Rectal smooth muscle tissue (tissue), 1 donor: ENCODE data around the gene C1orf159.

Experiments
- H3K27ac ChIP-seq: one replicate; pipeline ENCODE4 v1.7.0; 2013; ENCODE audit warnings: low read depth, low read length, inconsistent platforms
- H3K27me3 ChIP-seq: one replicate; pipeline ENCODE4 v1.7.0; 2013; ENCODE audit warnings: low read length; ENCODE audit not compliant: control insufficient read depth, insufficient read depth
- H3K36me3 ChIP-seq: one replicate; pipeline ENCODE4 v1.7.0; 2013; ENCODE audit warnings: low read length; ENCODE audit not compliant: control insufficient read depth, insufficient read depth
- H3K4me1 ChIP-seq: one replicate; pipeline ENCODE4 v1.7.0; 2013; ENCODE audit warnings: low read length; ENCODE audit not compliant: control insufficient read depth, insufficient read depth
- H3K4me3 ChIP-seq: one replicate; pipeline ENCODE4 v1.7.0; 2013; ENCODE audit warnings: low read length
- H3K9ac ChIP-seq: one replicate; pipeline ENCODE4 v1.7.0; 2013; ENCODE audit warnings: low read length

C1orf159 gene

DNA sequence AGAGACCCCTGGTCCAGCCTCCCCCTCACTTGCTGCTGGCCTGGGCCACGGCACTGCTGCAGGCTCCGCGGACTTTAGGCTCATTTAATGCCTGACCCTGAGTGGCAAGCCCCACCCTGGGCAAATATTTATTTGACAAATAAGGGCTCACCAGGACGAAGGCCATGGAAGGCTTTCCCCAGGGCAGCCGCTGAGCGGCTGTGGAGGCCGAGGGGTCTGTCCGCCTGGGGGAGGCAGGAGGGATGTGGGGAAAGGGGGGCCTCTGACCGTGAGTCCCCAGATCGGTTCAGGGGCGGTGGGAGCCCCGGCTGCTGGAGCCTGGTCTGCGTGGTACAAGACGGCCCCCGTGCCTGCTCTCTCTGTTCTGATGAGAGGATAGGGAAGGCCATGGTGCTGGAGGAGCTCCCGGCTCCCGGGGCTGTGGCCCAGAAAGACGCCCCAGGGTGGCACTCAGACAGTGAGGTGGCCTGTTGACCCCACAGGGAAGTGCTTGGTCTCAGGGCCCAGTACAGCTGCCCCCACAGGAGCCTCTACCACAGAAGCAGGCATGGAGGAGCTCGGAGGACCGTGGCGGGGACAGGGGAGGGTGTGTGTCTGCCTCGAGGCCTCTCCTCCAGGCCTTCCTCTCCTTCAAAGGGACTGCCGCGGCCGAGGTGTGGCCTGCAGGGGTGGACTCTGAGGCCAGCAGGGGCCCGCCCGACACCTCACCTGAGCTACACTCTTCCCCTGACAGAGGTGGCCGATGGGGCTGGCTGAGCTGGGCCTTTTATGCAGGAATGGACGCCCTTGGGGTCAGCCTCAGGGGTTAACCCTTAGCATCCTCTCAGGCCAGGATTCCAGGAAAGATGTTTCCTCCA is 9.1 kb upstream of the C1orf159 start:
- H3K27me3 ChIP-seq, result no peaks in the 10 kb centered on the region
- no peak overlapping the region for H3K4me3 ChIP-seq
- no peak overlapping the region for H3K27ac ChIP-seq
- no peak overlapping the region for H3K9ac ChIP-seq
- peaks cover 2% of the 10 kb centered on the region for H3K4me1 ChIP-seq
- no peaks in the 10 kb centered on the region for H3K36me3 ChIP-seq

DNA sequence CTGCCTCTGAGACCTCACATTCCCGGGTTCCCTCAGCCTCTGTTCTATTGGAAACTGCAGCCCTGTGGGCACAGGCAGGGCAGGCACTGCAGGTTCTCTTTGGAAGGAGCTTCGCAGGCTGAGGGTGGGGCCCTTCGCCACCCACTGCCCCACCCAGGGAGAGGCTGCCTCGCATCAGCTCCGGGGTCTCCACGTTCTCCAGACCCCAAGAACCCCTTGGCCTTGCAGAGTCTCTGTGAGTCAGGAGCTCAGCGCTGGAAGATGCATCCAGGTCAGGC is 8.6 kb upstream of the C1orf159 start:
- Histone ChIP-seq H3K36me3 (no peaks in the 10 kb centered on the region), H3K4me3 (no peak overlapping the region), H3K27me3 (no peaks in the 10 kb centered on the region), H3K9ac (no peak overlapping the region), H3K27ac (no peak overlapping the region), H3K4me1 (peaks cover 2% of the 10 kb centered on the region)

DNA sequence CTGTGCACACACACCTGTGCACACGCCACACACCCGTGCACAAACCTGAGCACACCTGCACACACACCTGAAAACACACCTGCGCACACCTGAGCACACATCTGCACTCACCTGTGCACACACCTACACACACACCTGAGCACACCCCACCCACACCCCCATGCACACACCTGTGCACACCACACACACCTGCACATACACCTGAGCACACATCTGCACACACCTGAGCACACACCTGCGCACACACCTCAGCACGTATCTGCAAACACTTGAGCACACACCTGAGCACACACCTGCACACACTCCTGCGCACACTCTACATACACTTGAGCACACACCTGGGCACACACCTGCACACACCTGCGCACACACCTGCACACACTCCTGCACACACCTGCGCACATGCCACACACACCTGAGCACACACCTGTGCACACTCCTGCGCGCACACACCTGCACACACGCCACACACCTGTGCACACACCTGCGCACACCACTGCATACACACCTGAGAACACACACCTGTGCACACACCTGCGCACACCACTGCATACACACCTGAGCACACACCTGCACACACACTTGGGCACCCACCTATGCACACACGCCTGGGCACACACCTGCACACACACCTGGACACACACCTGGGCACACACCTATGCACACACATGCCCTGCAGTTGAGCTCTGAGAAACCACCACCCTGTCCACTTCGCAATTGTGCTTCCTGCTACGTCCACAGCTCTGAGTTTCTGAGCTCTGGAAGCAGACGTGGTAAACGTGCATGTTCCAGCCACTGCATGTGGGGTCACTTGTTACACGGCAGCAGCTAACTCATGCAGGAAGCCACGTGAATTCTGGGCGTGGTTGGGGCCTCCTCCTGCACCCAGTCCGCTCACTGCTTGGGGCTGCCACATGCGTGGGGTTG is 8.0 kb upstream of the C1orf159 start:
- no peak overlapping the region for H3K9ac ChIP-seq
- H3K27ac ChIP-seq, result no peak overlapping the region
- H3K27me3 ChIP-seq, result no peaks in the 10 kb centered on the region
- peaks cover 2% of the 10 kb centered on the region for H3K4me1 ChIP-seq
- no peak overlapping the region for H3K4me3 ChIP-seq
- H3K36me3 ChIP-seq, result no peaks in the 10 kb centered on the region

DNA sequence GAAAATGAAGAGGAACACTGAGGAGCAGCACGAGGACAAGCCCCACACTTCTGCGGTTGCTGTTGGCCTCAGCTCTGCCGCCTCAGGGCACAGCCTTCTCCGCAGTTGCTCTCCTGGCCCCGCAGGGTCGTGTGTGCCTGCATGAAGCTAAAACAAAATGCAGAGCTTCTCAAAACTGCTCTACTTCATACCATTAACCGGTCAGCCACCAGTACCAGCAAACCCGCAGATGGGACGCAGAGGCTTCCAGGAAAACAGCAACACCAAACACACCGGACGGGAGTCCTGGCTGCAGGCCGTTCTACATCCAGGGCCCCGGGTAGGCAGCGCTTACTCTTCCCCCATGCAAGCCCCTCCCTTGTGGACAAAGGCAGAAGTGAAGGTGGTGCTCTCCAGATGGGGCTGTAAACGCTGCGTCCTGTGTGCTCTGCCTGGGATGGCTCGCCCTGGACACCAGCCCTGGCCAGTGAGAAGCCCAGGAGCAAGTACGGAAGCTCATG is 7.1 kb upstream of the C1orf159 start:
- Histone ChIP-seq H3K4me1 (peaks cover 2% of the 10 kb centered on the region), H3K27ac (no peak overlapping the region), H3K9ac (peak overlapping the region; percentile 34), H3K4me3 (no peak overlapping the region), H3K27me3 (peaks cover 3% of the 10 kb centered on the region), H3K36me3 (no peaks in the 10 kb centered on the region)

DNA sequence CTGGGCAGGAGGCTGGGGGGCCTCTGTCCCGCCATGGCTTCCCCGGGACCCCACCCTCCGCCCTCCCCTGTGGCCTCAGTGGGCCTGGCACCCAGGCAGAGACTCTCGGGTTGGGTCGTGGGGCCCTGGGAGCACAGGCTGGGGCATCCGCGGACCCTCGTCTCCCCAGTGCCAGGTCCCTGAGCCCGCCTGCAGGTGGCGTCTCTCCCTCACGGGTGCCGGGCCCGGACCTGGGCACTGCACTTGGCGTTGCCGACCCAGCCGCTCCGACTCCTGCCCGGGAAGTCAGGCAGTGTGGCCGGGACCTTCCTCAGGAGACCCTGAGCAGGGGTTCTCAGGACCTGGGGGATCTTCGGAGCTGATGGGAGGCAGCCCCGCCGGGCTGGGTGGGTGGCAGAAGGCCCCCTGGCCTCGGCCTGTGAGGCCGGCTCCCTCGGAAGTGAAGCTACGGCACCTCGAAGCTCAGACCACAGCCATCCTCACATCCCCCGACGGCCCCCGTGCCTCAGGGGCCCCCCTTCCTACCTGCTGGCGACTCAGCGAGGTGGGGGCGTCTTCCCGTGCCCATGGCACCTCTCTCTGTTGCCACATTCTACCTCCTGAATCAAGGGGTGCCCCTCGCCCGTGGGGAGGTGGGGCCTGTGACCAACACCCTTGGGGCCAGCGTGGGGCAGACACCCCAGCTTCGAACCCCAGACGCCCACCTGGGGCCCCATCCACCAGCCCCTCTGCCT is 6.4 kb upstream of the C1orf159 start:
- no peak overlapping the region for H3K27ac ChIP-seq

DNA sequence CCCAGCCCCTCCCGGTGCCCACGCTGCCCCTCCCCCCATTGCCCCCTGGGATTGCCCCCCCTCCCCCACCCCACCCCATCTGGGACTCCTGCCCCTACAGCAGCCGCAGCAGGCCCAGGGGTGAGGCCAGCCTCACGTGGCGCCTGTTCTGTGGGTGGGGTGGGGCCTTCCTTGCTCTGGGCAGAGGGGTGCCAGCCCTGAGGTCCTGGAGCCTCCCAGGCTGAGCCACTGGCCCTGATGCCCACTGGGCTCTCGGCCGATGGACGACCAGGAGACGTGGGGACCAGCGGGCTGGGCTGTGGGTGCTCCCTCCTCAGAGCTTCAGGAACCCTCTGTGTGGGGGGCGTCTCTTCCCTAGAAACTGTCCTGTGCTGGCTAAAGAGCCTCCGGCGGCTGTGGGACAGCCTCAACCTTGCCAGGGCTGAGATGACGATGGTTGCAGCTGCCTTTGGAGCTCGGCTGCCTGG is 5.8 kb upstream of the C1orf159 start:
- no peaks in the 10 kb centered on the region for H3K36me3 ChIP-seq
- H3K27ac ChIP-seq, result no peak overlapping the region
- no peak overlapping the region for H3K9ac ChIP-seq
- peaks cover 3% of the 10 kb centered on the region for H3K27me3 ChIP-seq
- peaks cover 2% of the 10 kb centered on the region for H3K4me1 ChIP-seq
- H3K4me3 ChIP-seq, result peak overlapping the region; percentile 24

More for the DNA sequence above, 6.4 kb upstream of the C1orf159 start:
- no peaks in the 10 kb centered on the region for H3K36me3 ChIP-seq
- H3K4me3 ChIP-seq, result peak overlapping the region; percentile 62
- H3K4me1 ChIP-seq, result peaks cover 2% of the 10 kb centered on the region
- H3K27me3 ChIP-seq, result peaks cover 3% of the 10 kb centered on the region
- peak overlapping the region; percentile 49 for H3K9ac ChIP-seq

DNA sequence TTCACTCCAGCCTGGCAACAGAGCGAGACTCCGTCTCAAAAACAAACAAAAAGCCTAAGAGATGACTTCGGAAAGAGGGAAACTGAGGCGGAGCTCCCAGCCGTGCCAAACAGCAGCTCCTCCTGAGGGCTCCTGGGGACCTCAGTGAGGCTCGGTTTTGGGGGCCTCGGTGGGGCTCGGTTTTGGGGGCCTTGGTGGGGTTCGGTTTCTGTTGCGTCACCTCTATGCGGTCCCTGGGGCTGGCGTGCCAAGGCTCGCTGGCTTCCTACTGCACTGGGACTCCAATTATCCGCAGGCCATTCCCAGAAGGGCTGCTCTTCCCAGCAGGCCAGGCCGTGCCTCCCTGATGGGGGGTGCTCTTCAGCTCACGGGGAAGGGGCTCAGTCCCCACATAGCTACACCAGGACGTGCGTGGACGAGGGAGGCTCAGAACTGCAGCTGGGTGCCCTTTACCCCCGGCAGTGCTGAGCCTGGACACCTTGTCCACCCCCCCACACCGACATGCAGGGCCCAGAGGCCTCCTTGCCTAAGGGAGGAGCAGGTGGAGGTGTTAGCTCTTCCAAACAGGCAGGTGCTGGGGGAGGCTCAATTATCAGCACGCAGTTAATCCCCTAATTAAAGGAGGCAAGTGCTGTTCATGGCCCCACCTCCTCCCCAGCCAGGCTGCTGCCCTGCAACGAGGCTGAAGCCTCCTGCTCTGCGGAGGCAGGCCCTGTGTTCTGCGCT is 5.1 kb upstream of the C1orf159 start:
- peaks cover 3% of the 10 kb centered on the region for H3K27me3 ChIP-seq
- H3K4me3 ChIP-seq, result no peak overlapping the region
- H3K27ac ChIP-seq, result no peak overlapping the region
- peaks cover 2% of the 10 kb centered on the region for H3K4me1 ChIP-seq
- H3K36me3 ChIP-seq, result no peaks in the 10 kb centered on the region
- H3K9ac ChIP-seq, result no peak overlapping the region

DNA sequence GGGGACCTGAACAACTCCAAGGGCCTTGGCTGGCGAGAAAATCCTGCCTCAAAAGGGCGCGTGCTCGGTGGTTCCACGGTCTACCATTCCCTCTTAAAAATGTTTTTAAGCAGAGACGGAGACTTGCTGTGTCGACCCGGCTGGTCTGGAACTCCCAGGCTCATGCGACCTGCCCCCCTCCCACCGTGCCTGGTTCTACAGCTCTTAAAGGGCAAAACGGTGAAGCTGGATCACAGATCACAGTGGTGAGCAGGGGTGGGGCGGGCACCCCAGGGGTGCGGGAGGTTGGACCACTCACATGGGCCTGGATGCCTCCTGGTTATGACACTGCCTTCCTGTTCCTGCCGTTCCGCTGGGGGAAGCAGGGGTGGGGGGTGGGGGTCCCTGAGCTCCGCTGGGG is 4.2 kb upstream of the C1orf159 start:
- no peaks in the 10 kb centered on the region for H3K36me3 ChIP-seq
- no peak overlapping the region for H3K4me3 ChIP-seq
- H3K9ac ChIP-seq, result no peak overlapping the region
- peaks cover 2% of the 10 kb centered on the region for H3K4me1 ChIP-seq
- H3K27me3 ChIP-seq, result peaks cover 3% of the 10 kb centered on the region
- H3K27ac ChIP-seq, result no peak overlapping the region

DNA sequence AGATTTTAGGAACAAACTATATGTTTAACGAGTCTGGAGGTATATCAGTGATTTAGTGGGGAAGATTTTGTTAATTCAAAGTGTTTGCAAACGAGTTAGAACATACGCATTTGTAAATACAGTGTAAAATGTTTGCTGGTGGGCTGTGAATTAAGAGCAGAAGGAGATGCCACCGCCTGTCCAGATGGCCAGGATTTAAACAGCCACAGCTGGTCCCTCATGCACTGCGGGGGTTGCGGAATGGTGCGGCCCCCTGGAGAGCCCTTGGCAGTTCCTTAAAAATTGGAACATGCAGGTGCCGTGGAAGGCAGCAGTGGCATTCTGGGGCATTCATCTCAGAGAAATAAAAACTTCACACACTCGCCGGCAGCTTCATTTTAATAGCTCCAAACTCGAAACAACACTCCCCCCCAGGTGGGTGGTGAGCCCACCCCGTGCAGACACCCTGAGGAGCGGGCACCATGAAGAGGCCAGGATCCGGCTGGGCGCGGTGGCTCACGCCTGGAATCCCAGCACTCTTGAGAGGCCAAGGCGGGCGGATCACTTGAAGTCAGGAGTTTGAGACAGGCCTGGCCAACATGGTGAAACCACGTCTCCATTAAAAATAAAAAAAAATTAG is 3.5 kb upstream of the C1orf159 start:
- Histone ChIP-seq H3K27me3 (peaks cover 3% of the 10 kb centered on the region), H3K36me3 (no peaks in the 10 kb centered on the region), H3K4me1 (peaks cover 2% of the 10 kb centered on the region), H3K9ac (no peak overlapping the region), H3K27ac (no peak overlapping the region), H3K4me3 (no peak overlapping the region)

DNA sequence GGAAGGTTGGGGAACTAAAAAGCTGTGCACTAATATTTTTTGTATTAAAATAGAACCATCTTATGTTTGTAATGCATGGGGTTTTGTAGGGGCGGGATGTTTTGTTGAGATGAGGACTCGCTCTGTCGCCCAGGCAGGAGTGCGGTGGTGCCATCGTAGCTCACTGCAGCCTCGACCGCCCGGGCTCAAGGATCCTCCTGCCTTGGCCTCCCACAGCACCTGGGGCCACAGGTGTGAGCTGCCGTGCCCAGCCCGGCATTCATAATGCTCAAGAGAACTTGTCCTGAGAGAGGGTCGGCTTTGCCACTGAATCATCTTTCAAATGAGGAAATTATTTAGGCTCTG is 3.0 kb upstream of the C1orf159 start:
- no peak overlapping the region for H3K9ac ChIP-seq
- no peak overlapping the region for H3K4me3 ChIP-seq
- H3K27me3 ChIP-seq, result peaks cover 3% of the 10 kb centered on the region
- H3K4me1 ChIP-seq, result peaks cover 2% of the 10 kb centered on the region
- H3K36me3 ChIP-seq, result no peaks in the 10 kb centered on the region
- no peak overlapping the region for H3K27ac ChIP-seq

DNA sequence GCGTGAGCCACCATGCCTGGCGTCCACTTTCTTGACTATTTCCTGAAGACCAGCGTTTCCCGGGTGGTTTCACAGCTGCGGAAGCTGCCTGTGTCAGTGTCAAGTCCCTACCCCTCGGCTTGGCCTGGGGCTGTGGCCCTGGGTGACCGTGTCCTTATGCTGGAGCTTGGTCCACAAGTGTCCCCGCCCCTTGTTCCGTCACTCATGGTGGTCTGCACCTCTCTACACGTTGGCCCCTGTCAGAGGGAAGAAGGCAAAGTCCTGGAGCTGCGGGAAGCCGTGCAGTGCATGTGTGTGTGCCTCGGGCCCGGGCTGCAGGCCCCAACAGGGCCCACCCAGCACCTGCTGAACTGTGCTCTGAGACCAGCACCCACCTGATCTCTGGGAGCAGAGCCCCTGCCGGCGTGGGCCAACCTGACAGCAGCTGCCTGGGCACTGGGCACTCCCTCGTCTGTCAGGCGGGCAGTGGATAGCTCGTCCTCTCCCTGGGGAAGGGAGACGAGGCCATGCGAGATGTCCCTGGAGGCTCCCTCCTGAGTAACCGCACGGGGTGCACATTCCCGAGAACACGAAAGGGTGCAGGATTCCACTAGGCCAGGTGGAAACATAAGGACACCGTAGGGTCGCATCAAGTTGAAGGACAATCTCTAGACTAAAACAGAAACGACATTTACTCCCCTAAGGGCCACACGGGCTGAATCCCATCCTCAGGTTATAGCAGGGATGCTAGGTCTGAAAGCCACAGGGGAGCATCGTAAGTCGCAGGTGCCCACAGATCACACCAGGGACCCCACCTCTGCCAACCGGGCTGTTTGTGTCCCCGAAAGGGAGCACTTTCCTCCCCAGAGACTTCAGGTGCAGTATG is 2.4 kb upstream of the C1orf159 start:
- Histone ChIP-seq H3K27me3 (peaks cover 3% of the 10 kb centered on the region), H3K36me3 (no peaks in the 10 kb centered on the region), H3K4me1 (peaks cover 2% of the 10 kb centered on the region), H3K9ac (no peak overlapping the region), H3K27ac (no peak overlapping the region), H3K4me3 (no peak overlapping the region)
